GM23338 (cell line): Measurements from ENCODE around the gene SLC16A2. TPM values are rescaled to one million over a fixed set of nuclear protein-coding genes. Genes with fewer than 3 reads are reported as not detected.

Experiments
- ATAC-seq: fragments of 200-7000 bp; cut with Tn5 transposase; 3 replicates; pipeline ENCODE4 v1.9.1; 2020
- DNase-seq: peaks from one replicate; pipeline ENCODE4 v3.0.0-alpha.2; 2015; ENCODE audit warnings: low spot score
- H2AFZ ChIP-seq: fragments of 200-600 bp; sonication (generic); 2 replicates; pipeline ENCODE4 v1.8.0; 2016; ENCODE audit warnings: antibody characterized with exemption, mild to moderate bottlenecking, moderate library complexity
- H3F3A ChIP-seq: fragments of 200-600 bp; sonication (generic); replicated peaks from 2 replicates; pipeline ENCODE4 v1.8.0; 2017; ENCODE audit warnings: antibody characterized with exemption, mixed run types, low read depth
- H3K27ac ChIP-seq: fragments of 200-600 bp; sonication (generic); 2 replicates; pipeline ENCODE4 v1.6.1; 2016; ENCODE audit warnings: low read depth
- H3K27me3 ChIP-seq: fragments of 200-600 bp; sonication (generic); 2 replicates; pipeline ENCODE4 v1.8.0; 2016; ENCODE audit warnings: mild to moderate bottlenecking, mixed run types, moderate library complexity; ENCODE audit not compliant: insufficient read depth
- H3K36me3 ChIP-seq: fragments of 200-600 bp; sonication (generic); 2 replicates; pipeline ENCODE4 v1.8.0; 2016; ENCODE audit warnings: mild to moderate bottlenecking; ENCODE audit not compliant: insufficient read depth
- H3K4me1 ChIP-seq: fragments of 200-600 bp; sonication (generic); 2 replicates; pipeline ENCODE4 v1.8.0; 2016; ENCODE audit warnings: mild to moderate bottlenecking, moderate library complexity; ENCODE audit not compliant: insufficient read depth
- H3K4me2 ChIP-seq: fragments of 200-600 bp; sonication (generic); 2 replicates; pipeline ENCODE4 v1.7.1; 2017; ENCODE audit warnings: mixed run types
- H3K4me3 ChIP-seq: fragments of 200-600 bp; sonication (generic); 2 replicates; pipeline ENCODE4 v1.6.1; 2016; ENCODE audit warnings: mixed run types
- H3K79me2 ChIP-seq: fragments of 200-600 bp; sonication (generic); replicated peaks from 2 replicates; pipeline ENCODE4 v1.8.0; 2017; ENCODE audit warnings: mild to moderate bottlenecking; ENCODE audit not compliant: insufficient read depth
- H3K9me2 ChIP-seq: fragments of 200-600 bp; sonication (generic); 2 replicates; pipeline ENCODE4 v1.8.0; 2017; ENCODE audit not compliant: insufficient read depth
- H4K20me1 ChIP-seq: fragments of 200-600 bp; sonication (generic); replicated peaks from 2 replicates; pipeline ENCODE4 v1.8.0; 2017; ENCODE audit warnings: mild to moderate bottlenecking; ENCODE audit not compliant: insufficient read depth
- H3K27ac Mint-ChIP-seq: 2 replicates; pipeline ENCODE4 v1.8.0; 2020; ENCODE audit warnings: inconsistent platforms, mild to moderate bottlenecking, moderate library complexity, mixed read lengths
- H3K27me3 Mint-ChIP-seq: 3 replicates; pipeline ENCODE4 v1.8.0; 2022; ENCODE audit warnings: low read depth, mild to moderate bottlenecking, moderate library complexity, mixed read lengths, inconsistent platforms; ENCODE audit not compliant: insufficient read depth, poor library complexity
- H3K36me3 Mint-ChIP-seq: 3 replicates; pipeline ENCODE4 v1.8.0; 2021; ENCODE audit warnings: low read depth, mild to moderate bottlenecking, inconsistent platforms, moderate library complexity, mixed read lengths
- H3K4me1 Mint-ChIP-seq: 3 replicates; pipeline ENCODE4 v1.8.0; 2020; ENCODE audit warnings: mild to moderate bottlenecking, inconsistent platforms, mixed read lengths
- H3K4me3 Mint-ChIP-seq: 3 replicates; pipeline ENCODE4 v1.8.0; 2021; ENCODE audit warnings: moderate library complexity, mild to moderate bottlenecking, inconsistent platforms, mixed read lengths
- H3K9me3 Mint-ChIP-seq: 3 replicates; pipeline ENCODE4 v1.8.0; 2020; ENCODE audit warnings: moderate library complexity, mild to moderate bottlenecking, inconsistent platforms, mixed read lengths
- CREB1 ChIP-seq: fragments of 250-450 bp; sonication (Bioruptor Pico); IDR thresholded peaks from 2 replicates; pipeline ENCODE4 v1.5.0; 2020; ENCODE audit warnings: low read depth, mild to moderate bottlenecking, moderate library complexity
- EZH2 ChIP-seq: fragments of 200-600 bp; sonication (generic); IDR thresholded peaks from one replicate; pipeline ENCODE4 v1.8.0; 2017; ENCODE audit warnings: antibody characterized with exemption, mild to moderate bottlenecking, low read depth; ENCODE audit not compliant: unreplicated experiment
- EZH2phosphoT487 ChIP-seq: fragments of 200-600 bp; sonication (generic); IDR thresholded peaks from one replicate; pipeline ENCODE4 v1.8.1; 2018; ENCODE audit warnings: antibody characterized with exemption; ENCODE audit not compliant: unreplicated experiment
- JUNB ChIP-seq: IDR thresholded peaks from one replicate; pipeline ENCODE4 v1.6.1; 2016; ENCODE audit warnings: antibody characterized with exemption; ENCODE audit not compliant: unreplicated experiment
- POLR2AphosphoS5 ChIP-seq: IDR thresholded peaks from 2 replicates; pipeline ENCODE4 v1.6.1; 2016; ENCODE audit warnings: antibody characterized with exemption, low read depth
- STAT1 ChIP-seq: IDR thresholded peaks from one replicate; pipeline ENCODE4 v1.6.1; 2016; ENCODE audit warnings: antibody characterized with exemption; ENCODE audit not compliant: unreplicated experiment
- ZNF114 ChIP-seq: fragments of 250-450 bp; sonication (Bioruptor Pico); IDR thresholded peaks from 2 replicates; pipeline ENCODE4 v1.5.0; 2020; ENCODE audit warnings: mild to moderate bottlenecking, moderate library complexity
- polyA plus RNA-seq: library from polyadenylated mRNA; unstranded; fragments of >200 nt; fragmentation: Nextera tagmentation; extraction: Ambion mirVana; gene quantifications from 2 replicates; pipeline ENCODE4 v1.2.1, GENCODE V29; 2016
- total RNA-seq: library from RNA; depleted of rRNA; stranded (reverse); fragments of >200 nt; shearing (Covaris generic); gene quantifications from 2 replicates; pipeline ENCODE4 v1.2.3, GENCODE V29; 2014
- TF ChIP-seq, protein P1 (sequence below): fragments of 250-450 bp; sonication (Bioruptor Pico); IDR thresholded peaks from 2 replicates; pipeline ENCODE4 v1.5.0; 2020; ENCODE audit warnings: mild to moderate bottlenecking, moderate library complexity
- TF ChIP-seq, protein P2 (sequence below), 2 experiments: fragments of 200-600 bp in 1 of 2; sonication (generic) in 1 of 2; conservative IDR thresholded peaks; 2 replicates each; pipeline versions ENCODE4 v1.5.1 to v1.6.1; 2016 to 2017; ENCODE audit warnings: antibody characterized with exemption in 2 of 2, low read depth in 2 of 2, mild to moderate bottlenecking in 2 of 2, moderate library complexity in 1 of 2

SLC16A2 gene
- total and polyA plus RNA-seq, 2 experiments from 2014 or later = 11.1 to 27.9 TPM

- Mint-ChIP-seq H3K27me3 (no peaks in the 10 kb centered on the region), H3K27ac (no peak overlapping the region; the same call in 1 of the 2 replicates), H3K9me3 (no peaks in the 10 kb centered on the region), H3K4me1 (peaks cover 4% of the 10 kb centered on the region; the same call in 1 of the 3 replicates), H3K36me3 (no peaks in the 10 kb centered on the region), H3K4me3 (no peak overlapping the region)
- Histone ChIP-seq H3K4me1 (no peaks in the 10 kb centered on the region), H3K79me2 (no peaks in the 10 kb centered on the region), H3K27me3 (no peaks in the 10 kb centered on the region), H2AFZ (no peak overlapping the region), H4K20me1 (no peaks in the 10 kb centered on the region), H3K4me3 (no peak overlapping the region), H3K4me2 (no peak overlapping the region), H3K27ac (no peak overlapping the region), H3K36me3 (no peaks in the 10 kb centered on the region), H3K9me2 (no peaks in the 10 kb centered on the region), H3F3A (no peaks in the 10 kb centered on the region)
- DNase-seq = no peak
- no peak for ATAC-seq
- TF ChIP-seq EZH2phosphoT487 (no peak), CREB1 (no peak), ZNF114 (CRISPR knock-in tag) (no peak)
Observed at GRCh38 chrX:74461384-74461783, 40.1 kb downstream of the SLC16A2 start.

- Mint-ChIP-seq H3K27me3 (no peaks in the 10 kb centered on the region), H3K9me3 (no peaks in the 10 kb centered on the region)
- TF ChIP-seq ZNF114 (CRISPR knock-in tag) (no peak), STAT1 (no peak), JUNB (no peak)
Observed at GRCh38 chrX:74464722-74465121, 43.4 kb downstream of the SLC16A2 start.

GRCh38 chrX:74465424-74465823, 44.1 kb downstream of the SLC16A2 start:
- DNase-seq = no peak
- H3K4me1 ChIP-seq = no peaks in the 10 kb centered on the region
- H2AFZ ChIP-seq = no peak overlapping the region
- H4K20me1 ChIP-seq = no peaks in the 10 kb centered on the region
- Mint-ChIP-seq H3K4me3 (no peak overlapping the region), H3K27me3 (no peaks in the 10 kb centered on the region), H3K4me1 (no peaks in the 10 kb centered on the region), H3K27ac (no peak overlapping the region), H3K36me3 (no peaks in the 10 kb centered on the region), H3K9me3 (no peaks in the 10 kb centered on the region)
- no peaks in the 10 kb centered on the region for H3K27me3 ChIP-seq
- H3K79me2 ChIP-seq = no peaks in the 10 kb centered on the region
- H3K9me2 ChIP-seq = no peaks in the 10 kb centered on the region
- no peaks in the 10 kb centered on the region for H3F3A ChIP-seq
- H3K4me2 ChIP-seq = no peak overlapping the region
- ATAC-seq = no peak
- no peaks in the 10 kb centered on the region for H3K36me3 ChIP-seq
- no peak overlapping the region for H3K4me3 ChIP-seq
- H3K27ac ChIP-seq = no peak overlapping the region
- TF ChIP-seq POLR2AphosphoS5 (no peak), EZH2 (no peak), CREB1 (no peak), STAT1 (no peak), EZH2phosphoT487 (no peak)
- TF ChIP-seq, protein P1, sequence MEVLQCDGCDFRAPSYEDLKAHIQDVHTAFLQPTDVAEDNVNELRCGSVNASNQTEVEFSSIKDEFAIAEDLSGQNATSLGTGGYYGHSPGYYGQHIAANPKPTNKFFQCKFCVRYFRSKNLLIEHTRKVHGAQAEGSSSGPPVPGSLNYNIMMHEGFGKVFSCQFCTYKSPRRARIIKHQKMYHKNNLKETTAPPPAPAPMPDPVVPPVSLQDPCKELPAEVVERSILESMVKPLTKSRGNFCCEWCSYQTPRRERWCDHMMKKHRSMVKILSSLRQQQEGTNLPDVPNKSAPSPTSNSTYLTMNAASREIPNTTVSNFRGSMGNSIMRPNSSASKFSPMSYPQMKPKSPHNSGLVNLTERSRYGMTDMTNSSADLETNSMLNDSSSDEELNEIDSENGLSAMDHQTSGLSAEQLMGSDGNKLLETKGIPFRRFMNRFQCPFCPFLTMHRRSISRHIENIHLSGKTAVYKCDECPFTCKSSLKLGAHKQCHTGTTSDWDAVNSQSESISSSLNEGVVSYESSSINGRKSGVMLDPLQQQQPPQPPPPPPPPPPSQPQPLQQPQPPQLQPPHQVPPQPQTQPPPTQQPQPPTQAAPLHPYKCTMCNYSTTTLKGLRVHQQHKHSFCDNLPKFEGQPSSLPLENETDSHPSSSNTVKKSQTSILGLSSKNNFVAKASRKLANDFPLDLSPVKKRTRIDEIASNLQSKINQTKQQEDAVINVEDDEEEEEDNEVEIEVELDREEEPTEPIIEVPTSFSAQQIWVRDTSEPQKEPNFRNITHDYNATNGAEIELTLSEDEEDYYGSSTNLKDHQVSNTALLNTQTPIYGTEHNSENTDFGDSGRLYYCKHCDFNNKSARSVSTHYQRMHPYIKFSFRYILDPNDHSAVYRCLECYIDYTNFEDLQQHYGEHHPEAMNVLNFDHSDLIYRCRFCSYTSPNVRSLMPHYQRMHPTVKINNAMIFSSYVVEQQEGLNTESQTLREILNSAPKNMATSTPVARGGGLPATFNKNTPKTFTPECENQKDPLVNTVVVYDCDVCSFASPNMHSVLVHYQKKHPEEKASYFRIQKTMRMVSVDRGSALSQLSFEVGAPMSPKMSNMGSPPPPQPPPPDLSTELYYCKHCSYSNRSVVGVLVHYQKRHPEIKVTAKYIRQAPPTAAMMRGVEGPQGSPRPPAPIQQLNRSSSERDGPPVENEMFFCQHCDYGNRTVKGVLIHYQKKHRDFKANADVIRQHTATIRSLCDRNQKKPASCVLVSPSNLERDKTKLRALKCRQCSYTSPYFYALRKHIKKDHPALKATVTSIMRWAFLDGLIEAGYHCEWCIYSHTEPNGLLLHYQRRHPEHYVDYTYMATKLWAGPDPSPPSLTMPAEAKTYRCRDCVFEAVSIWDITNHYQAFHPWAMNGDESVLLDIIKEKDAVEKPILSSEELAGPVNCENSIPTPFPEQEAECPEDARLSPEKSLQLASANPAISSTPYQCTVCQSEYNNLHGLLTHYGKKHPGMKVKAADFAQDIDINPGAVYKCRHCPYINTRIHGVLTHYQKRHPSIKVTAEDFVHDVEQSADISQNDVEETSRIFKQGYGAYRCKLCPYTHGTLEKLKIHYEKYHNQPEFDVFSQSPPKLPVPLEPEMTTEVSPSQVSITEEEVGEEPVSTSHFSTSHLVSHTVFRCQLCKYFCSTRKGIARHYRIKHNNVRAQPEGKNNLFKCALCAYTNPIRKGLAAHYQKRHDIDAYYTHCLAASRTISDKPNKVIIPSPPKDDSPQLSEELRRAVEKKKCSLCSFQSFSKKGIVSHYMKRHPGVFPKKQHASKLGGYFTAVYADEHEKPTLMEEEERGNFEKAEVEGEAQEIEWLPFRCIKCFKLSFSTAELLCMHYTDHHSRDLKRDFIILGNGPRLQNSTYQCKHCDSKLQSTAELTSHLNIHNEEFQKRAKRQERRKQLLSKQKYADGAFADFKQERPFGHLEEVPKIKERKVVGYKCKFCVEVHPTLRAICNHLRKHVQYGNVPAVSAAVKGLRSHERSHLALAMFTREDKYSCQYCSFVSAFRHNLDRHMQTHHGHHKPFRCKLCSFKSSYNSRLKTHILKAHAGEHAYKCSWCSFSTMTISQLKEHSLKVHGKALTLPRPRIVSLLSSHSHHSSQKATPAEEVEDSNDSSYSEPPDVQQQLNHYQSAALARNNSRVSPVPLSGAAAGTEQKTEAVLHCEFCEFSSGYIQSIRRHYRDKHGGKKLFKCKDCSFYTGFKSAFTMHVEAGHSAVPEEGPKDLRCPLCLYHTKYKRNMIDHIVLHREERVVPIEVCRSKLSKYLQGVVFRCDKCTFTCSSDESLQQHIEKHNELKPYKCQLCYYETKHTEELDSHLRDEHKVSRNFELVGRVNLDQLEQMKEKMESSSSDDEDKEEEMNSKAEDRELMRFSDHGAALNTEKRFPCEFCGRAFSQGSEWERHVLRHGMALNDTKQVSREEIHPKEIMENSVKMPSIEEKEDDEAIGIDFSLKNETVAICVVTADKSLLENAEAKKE (CRISPR knock-in tag) = no peak
- TF ChIP-seq, protein P2, sequence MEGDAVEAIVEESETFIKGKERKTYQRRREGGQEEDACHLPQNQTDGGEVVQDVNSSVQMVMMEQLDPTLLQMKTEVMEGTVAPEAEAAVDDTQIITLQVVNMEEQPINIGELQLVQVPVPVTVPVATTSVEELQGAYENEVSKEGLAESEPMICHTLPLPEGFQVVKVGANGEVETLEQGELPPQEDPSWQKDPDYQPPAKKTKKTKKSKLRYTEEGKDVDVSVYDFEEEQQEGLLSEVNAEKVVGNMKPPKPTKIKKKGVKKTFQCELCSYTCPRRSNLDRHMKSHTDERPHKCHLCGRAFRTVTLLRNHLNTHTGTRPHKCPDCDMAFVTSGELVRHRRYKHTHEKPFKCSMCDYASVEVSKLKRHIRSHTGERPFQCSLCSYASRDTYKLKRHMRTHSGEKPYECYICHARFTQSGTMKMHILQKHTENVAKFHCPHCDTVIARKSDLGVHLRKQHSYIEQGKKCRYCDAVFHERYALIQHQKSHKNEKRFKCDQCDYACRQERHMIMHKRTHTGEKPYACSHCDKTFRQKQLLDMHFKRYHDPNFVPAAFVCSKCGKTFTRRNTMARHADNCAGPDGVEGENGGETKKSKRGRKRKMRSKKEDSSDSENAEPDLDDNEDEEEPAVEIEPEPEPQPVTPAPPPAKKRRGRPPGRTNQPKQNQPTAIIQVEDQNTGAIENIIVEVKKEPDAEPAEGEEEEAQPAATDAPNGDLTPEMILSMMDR (conservative IDR thresholded peaks at IDR 0.05; ENCODE audit: low read depth in 2 of 2) = peak in 1 of 2 experiments; percentile 28; a peak in 1 of 4 replicates

More at GRCh38 chrX:74464722-74465121, 43.4 kb downstream of the SLC16A2 start:
- Histone ChIP-seq H3K27me3 (no peaks in the 10 kb centered on the region), H3F3A (no peaks in the 10 kb centered on the region), H3K79me2 (no peaks in the 10 kb centered on the region), H2AFZ (no peak overlapping the region), H3K4me2 (no peak overlapping the region), H4K20me1 (no peaks in the 10 kb centered on the region), H3K27ac (no peak overlapping the region), H3K4me1 (no peaks in the 10 kb centered on the region), H3K9me2 (no peaks in the 10 kb centered on the region), H3K36me3 (no peaks in the 10 kb centered on the region), H3K4me3 (no peak overlapping the region)
- Mint-ChIP-seq H3K4me3 (no peak overlapping the region), H3K36me3 (no peaks in the 10 kb centered on the region), H3K27ac (no peak overlapping the region), H3K4me1 (no peaks in the 10 kb centered on the region)
- ATAC-seq (no peak), DNase-seq (no peak)
